Measurements from ENCODE around the gene SLC25A45. TPM values are rescaled to one million over a fixed set of nuclear protein-coding genes. Genes with fewer than 3 reads are reported as not detected.

Gene SLC25A45
- total RNA-seq, 1 donor from 2014 or later, result 10.8 TPM

DNA sequence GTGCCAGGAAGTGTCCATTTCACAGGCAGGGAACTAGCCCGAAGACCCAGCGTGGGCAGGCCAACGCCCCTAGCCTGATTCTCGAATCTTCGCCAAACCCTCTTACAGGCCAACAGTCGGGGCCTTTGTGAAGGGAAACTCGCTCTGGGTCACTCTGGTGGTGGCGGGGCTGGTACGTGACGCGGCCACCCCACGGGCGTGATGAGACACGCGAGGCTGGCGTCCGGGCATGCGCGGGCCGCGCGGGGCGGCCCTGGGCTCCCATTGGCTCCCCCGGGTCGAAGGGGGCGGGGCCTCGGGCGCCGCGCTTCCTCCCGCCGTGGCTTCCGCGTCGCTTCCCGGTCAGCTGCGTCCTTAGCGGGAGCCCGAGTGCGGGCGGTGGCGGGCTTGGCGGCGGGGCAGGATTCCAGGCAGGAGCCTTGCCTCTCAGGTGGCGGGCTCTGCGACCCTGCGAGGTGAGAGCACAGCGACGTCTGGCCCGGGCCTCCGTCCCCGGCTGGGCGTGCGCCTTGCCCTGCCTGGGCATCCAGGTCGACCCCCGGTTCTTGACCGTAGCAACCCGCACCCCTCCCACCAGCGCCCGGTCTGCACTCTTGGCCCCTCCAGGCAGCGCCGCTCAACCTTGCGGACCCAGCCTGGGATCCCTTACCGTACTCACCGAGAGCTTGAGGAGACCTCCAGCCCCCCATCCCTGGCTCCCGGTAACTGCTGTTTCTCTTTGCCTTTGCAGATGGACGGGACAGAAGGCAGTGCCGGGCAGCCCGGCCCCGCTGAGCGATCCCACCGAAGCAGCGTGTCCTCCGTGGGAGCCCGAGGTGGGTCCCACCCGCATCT is 4.1 kb upstream of the SLC25A45 start, which contains the start of gene FRMD8:
Gene FRMD8, plus strand, starts transcription at position 331 of the 834 bp plus-strand sequence. Its CDS starts 400 bp downstream, at position 731.
- no peaks in the 10 kb centered on the region for H3K9me3 Mint-ChIP-seq (ENCODE audit: unreplicated experiment)
- no peaks in the 10 kb centered on the region for H3K36me3 Mint-ChIP-seq (ENCODE audit: unreplicated experiment)
- H3K4me1 Mint-ChIP-seq (ENCODE audit: unreplicated experiment), result peaks cover 86% of the 10 kb centered on the region
- DNase-seq (ENCODE audit: extremely low spot score, unreplicated experiment), result peak; percentile 96
- TF ChIP-seq, protein P1, sequence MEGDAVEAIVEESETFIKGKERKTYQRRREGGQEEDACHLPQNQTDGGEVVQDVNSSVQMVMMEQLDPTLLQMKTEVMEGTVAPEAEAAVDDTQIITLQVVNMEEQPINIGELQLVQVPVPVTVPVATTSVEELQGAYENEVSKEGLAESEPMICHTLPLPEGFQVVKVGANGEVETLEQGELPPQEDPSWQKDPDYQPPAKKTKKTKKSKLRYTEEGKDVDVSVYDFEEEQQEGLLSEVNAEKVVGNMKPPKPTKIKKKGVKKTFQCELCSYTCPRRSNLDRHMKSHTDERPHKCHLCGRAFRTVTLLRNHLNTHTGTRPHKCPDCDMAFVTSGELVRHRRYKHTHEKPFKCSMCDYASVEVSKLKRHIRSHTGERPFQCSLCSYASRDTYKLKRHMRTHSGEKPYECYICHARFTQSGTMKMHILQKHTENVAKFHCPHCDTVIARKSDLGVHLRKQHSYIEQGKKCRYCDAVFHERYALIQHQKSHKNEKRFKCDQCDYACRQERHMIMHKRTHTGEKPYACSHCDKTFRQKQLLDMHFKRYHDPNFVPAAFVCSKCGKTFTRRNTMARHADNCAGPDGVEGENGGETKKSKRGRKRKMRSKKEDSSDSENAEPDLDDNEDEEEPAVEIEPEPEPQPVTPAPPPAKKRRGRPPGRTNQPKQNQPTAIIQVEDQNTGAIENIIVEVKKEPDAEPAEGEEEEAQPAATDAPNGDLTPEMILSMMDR (IDR thresholded peaks at IDR 0.05), result no peak
- peak within 1 kb of the TSS; percentile 99 for H3K27ac Mint-ChIP-seq (ENCODE audit: unreplicated experiment)
- H3K27me3 Mint-ChIP-seq (ENCODE audit: unreplicated experiment), result no peaks in the 10 kb centered on the region
- H3K4me3 Mint-ChIP-seq (ENCODE audit: unreplicated experiment), result peak within 1 kb of the TSS; percentile 87

DNA sequence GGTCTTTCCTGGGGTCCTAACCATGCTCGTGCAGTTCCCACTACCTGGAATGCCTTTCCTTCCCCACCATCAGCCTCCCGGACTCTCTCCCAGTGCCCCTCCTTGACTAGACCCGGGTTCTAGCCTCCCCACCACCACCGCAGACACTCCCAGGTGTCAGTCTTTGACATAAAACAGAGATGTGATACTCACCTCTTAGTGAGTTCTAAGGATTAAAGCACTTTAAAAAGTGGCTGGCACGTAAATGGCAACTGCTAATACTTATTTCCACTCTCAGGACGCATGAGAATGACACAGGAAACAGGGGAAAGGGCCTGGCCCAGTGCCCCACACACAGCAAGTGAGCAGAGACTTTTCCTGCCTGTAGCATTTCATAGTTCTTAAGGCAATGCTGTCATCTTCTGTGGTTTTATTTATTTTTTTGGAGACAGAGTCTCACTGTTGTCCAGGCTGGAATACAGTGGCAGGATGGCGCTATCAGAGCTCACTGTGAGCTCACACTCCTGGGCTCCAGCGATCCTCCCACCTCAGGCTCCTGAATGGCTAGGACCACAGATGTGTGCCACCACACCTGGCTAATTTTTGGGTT is 1.9 kb upstream of the SLC25A45 start:
- H3K9me3 Mint-ChIP-seq (ENCODE audit: unreplicated experiment), result no peaks in the 10 kb centered on the region
- H3K4me3 Mint-ChIP-seq (ENCODE audit: unreplicated experiment), result peak overlapping the region; percentile 34
- H3K27me3 Mint-ChIP-seq (ENCODE audit: unreplicated experiment), result no peaks in the 10 kb centered on the region
- DNase-seq (ENCODE audit: extremely low spot score, unreplicated experiment), result no peak
- H3K36me3 Mint-ChIP-seq (ENCODE audit: unreplicated experiment), result no peaks in the 10 kb centered on the region
- H3K27ac Mint-ChIP-seq (ENCODE audit: unreplicated experiment), result peak overlapping the region; percentile 99
- peaks cover 68% of the 10 kb centered on the region for H3K4me1 Mint-ChIP-seq (ENCODE audit: unreplicated experiment)
- TF ChIP-seq, protein P1 (IDR thresholded peaks at IDR 0.05), result no peak

DNA sequence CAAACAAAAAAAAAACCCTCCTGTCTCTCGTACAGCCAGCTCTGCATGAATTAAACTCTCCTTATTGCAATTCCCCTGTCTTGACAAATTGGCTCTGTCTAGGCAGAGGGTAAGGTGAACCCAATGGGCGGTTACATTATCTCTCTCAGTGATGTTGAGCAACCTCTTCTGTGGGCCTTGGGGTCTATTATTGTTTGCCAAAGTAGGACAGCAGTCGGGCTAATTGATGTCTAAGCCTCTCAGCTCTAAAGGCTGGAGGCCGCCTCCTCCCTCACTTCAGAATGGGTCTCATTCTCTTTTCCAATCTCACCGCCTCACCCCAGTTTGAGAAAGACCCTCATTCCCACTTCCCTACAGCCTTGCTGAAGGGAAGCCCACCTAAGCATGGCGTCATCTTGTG is 1.3 kb upstream of the SLC25A45 start:
- TF ChIP-seq, protein P1 (IDR thresholded peaks at IDR 0.05), result no peak
- Mint-ChIP-seq H3K4me1 (ENCODE audit: unreplicated experiment) (peaks cover 62% of the 10 kb centered on the region), H3K9me3 (ENCODE audit: unreplicated experiment) (no peaks in the 10 kb centered on the region), H3K27me3 (ENCODE audit: unreplicated experiment) (no peaks in the 10 kb centered on the region), H3K4me3 (ENCODE audit: unreplicated experiment) (peak overlapping the region; percentile 34), H3K27ac (ENCODE audit: unreplicated experiment) (peak overlapping the region; percentile 99), H3K36me3 (ENCODE audit: unreplicated experiment) (no peaks in the 10 kb centered on the region)
- DNase-seq (ENCODE audit: extremely low spot score, unreplicated experiment), result no peak

DNA sequence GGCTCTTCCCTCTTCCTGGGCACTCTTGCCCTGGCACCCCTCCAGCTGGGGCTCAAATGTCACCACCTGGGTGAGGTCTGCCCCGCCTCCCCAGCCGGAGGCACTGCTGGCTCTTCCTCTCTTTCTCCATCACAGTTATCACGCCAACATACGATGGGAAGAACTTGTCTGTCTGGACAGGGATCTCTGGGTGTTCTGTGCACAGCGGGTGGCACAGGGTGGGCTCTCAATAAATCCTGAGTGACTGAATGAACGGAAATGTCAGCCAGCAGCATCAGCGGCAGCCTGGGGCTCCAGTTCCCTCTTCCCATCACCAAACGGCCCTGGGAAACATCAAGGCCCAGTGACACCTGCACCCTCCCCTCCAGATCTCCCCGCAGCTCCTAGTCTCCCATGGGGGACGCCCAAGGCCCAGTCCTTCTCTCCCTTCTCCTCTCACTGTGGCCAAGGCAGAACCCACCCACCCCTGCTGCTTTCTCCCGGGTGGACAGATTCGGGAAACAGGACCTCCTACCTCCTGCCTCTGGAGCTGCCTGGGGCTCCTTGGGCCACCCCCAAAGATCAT is 440 bp upstream of the SLC25A45 start:
- TF ChIP-seq, protein P1 (IDR thresholded peaks at IDR 0.05), result no peak
- Mint-ChIP-seq H3K4me3 (ENCODE audit: unreplicated experiment) (peak overlapping the region; percentile 70), H3K27ac (ENCODE audit: unreplicated experiment) (peak overlapping the region; percentile 99), H3K9me3 (ENCODE audit: unreplicated experiment) (no peaks in the 10 kb centered on the region), H3K36me3 (ENCODE audit: unreplicated experiment) (no peaks in the 10 kb centered on the region), H3K27me3 (ENCODE audit: unreplicated experiment) (no peaks in the 10 kb centered on the region), H3K4me1 (ENCODE audit: unreplicated experiment) (peaks cover 53% of the 10 kb centered on the region)
- peak; percentile 96 for DNase-seq (ENCODE audit: extremely low spot score, unreplicated experiment)

DNA sequence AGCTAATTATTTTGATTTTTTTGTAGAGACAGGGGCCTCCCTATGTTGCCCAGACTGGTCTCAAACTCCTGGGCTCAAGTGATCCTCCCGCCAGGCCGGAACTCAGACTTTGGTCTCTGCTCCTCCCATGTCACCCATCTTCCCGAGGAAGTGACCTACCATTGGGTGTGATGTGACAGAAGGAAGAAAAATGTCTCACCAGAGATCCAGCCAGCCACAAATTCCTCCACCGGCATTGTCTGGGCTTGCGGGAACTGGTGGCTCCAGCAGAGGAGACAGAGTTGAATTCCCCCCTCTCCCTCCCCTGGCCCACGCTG is 772 bp downstream of the SLC25A45 start:
- H3K27ac Mint-ChIP-seq (ENCODE audit: unreplicated experiment), result peak overlapping the region; percentile 99
- H3K4me1 Mint-ChIP-seq (ENCODE audit: unreplicated experiment), result peaks cover 46% of the 10 kb centered on the region
- H3K4me3 Mint-ChIP-seq (ENCODE audit: unreplicated experiment), result peak overlapping the region; percentile 70
- no peaks in the 10 kb centered on the region for H3K36me3 Mint-ChIP-seq (ENCODE audit: unreplicated experiment)
- H3K9me3 Mint-ChIP-seq (ENCODE audit: unreplicated experiment), result no peaks in the 10 kb centered on the region
- DNase-seq (ENCODE audit: extremely low spot score, unreplicated experiment), result no peak
- TF ChIP-seq, protein P1 (IDR thresholded peaks at IDR 0.05), result no peak
- no peaks in the 10 kb centered on the region for H3K27me3 Mint-ChIP-seq (ENCODE audit: unreplicated experiment)
